Ovary (tissue), 3 donors: Measurements from ENCODE around the gene WDR41.

Source experiments
- EP300 ChIP-seq: sonication (generic); formaldehyde crosslinking; IDR thresholded peaks from one replicate; pipeline ENCODE4 v1.6.1; 2017; ENCODE audit warnings: antibody characterized with exemption
- TF ChIP-seq, protein P1 (sequence below), 3 donors: fragments of 450-650 bp in 2 of 3; fragments of 200-600 bp in 1 of 3; IDR thresholded peaks; one replicate each; pipeline versions ENCODE4 v1.5.1 to v1.8.0; 2016 to 2022; ENCODE audit warnings: antibody characterized with exemption in 3 of 3, mild to moderate bottlenecking in 1 of 3
- donor health status: DM: no; HTN: no; CAD: no.

GRCh38 chr5:77449277-77449676, 42.8 kb downstream of the WDR41 start:
- TF ChIP-seq, protein P1, sequence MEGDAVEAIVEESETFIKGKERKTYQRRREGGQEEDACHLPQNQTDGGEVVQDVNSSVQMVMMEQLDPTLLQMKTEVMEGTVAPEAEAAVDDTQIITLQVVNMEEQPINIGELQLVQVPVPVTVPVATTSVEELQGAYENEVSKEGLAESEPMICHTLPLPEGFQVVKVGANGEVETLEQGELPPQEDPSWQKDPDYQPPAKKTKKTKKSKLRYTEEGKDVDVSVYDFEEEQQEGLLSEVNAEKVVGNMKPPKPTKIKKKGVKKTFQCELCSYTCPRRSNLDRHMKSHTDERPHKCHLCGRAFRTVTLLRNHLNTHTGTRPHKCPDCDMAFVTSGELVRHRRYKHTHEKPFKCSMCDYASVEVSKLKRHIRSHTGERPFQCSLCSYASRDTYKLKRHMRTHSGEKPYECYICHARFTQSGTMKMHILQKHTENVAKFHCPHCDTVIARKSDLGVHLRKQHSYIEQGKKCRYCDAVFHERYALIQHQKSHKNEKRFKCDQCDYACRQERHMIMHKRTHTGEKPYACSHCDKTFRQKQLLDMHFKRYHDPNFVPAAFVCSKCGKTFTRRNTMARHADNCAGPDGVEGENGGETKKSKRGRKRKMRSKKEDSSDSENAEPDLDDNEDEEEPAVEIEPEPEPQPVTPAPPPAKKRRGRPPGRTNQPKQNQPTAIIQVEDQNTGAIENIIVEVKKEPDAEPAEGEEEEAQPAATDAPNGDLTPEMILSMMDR (IDR thresholded peaks at IDR 0.05), result no peak
- no peak for TF ChIP-seq EP300
